Memory B cell (primary cell): ENCODE measurements around the gene MLLT3.
"Not testable (repeated sequence)": the region's sequence is repeated elsewhere in the genome, so short reads cannot be mapped to it uniquely, and the experiment has no call there.

Source experiments
- ATAC-seq: fragments of 150-1000 bp; cut with Tn5 transposase; 2 replicates; pipeline ENCODE4 v1.10.0; 2021; ENCODE audit warnings: low read depth, mild to moderate bottlenecking, moderate library complexity
- DNase-seq, 2 donors: peaks; one replicate each; pipeline ENCODE4 v3.0.0; 2022; ENCODE audit warnings: low spot score in 2 of 2
- H3K27ac Mint-ChIP-seq: one replicate; pipeline ENCODE4 v1.8.0; 2022; ENCODE audit warnings: mild to moderate bottlenecking, moderate library complexity, mixed read lengths
- H3K27me3 Mint-ChIP-seq: one replicate; pipeline ENCODE4 v1.8.0; 2022; ENCODE audit warnings: mixed read lengths
- H3K36me3 Mint-ChIP-seq: one replicate; pipeline ENCODE4 v1.8.0; 2022; ENCODE audit warnings: mild to moderate bottlenecking, mixed read lengths
- H3K4me1 Mint-ChIP-seq: one replicate; pipeline ENCODE4 v1.8.0; 2022; ENCODE audit warnings: mixed read lengths
- H3K4me3 Mint-ChIP-seq: one replicate; pipeline ENCODE4 v1.8.0; 2022; ENCODE audit warnings: mild to moderate bottlenecking, moderate library complexity, mixed read lengths
- H3K9me3 Mint-ChIP-seq: one replicate; pipeline ENCODE4 v1.8.0; 2022; ENCODE audit warnings: mixed read lengths

The MLLT3 gene

DNA sequence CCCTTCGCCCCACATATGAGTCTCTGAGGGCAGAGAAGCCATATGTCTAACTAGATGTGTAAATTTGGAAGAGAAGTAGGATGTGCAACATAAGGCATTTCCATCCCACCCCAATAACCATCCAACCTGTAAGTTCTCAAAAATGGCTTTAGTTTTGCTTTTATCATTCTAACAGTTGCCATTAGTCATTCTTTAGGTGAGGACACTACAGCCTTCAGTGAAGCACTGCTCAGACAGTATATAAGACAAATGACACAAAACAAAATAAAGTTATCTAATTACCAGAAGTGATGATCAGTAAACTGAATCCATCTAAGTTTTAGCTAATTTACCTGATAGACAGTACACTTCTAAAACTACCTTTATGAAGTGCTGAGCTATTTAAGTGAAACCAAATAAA is 23.9 kb downstream of the MLLT3 start:
- H3K36me3 Mint-ChIP-seq = no peaks in the 10 kb centered on the region
- H3K27me3 Mint-ChIP-seq = peaks cover 9% of the 10 kb centered on the region
- no peak overlapping the region for H3K4me3 Mint-ChIP-seq
- DNase-seq (no peak), ATAC-seq (no peak)
- H3K4me1 Mint-ChIP-seq = peaks cover 5% of the 10 kb centered on the region
- no peak overlapping the region for H3K27ac Mint-ChIP-seq
- no peaks in the 10 kb centered on the region for H3K9me3 Mint-ChIP-seq

DNA sequence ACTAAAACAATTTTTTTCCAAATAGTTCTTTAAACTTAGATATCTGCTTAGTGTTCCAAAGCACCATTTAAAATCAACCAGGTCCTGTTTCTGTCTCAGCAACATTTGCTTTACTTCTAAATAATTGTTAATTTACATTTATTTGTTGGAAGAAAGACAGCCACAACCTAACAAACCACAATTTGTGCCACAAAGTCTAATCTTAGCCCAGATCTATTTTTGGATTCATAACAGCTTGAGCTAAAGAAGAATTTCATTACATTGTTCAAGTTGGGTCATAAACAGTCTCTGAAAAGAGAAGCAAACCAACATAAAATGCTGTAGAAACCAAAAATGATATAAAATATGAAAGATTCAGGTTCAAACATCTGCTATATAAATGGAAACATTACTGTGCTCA is 24.4 kb downstream of the MLLT3 start:
- no peak overlapping the region for H3K27ac Mint-ChIP-seq
- DNase-seq = no peak
- peaks cover 5% of the 10 kb centered on the region for H3K4me1 Mint-ChIP-seq
- H3K27me3 Mint-ChIP-seq = peaks cover 9% of the 10 kb centered on the region
- H3K4me3 Mint-ChIP-seq = no peak overlapping the region
- no peaks in the 10 kb centered on the region for H3K9me3 Mint-ChIP-seq
- H3K36me3 Mint-ChIP-seq = no peaks in the 10 kb centered on the region
- ATAC-seq = no peak

DNA sequence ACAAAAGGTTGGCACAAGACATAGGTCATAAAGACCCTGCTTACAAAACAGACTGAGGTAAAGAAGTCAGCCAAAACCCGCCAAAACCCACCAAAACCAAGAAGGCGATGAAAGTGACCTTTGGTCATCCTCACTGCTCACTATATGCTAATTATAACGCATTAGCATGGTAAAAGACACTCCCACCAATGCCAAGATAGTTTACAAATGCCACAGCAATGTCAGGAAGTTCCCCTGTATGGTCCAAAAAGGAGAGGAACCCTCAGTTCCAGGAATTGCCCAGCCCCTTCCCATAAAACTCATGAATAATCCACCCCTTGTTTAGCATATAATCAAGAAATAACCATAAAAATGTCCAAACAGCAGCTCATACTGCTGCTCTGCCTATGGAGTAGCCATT is 27.7 kb downstream of the MLLT3 start:
- H3K27me3 Mint-ChIP-seq = peaks cover 7% of the 10 kb centered on the region
- no peaks in the 10 kb centered on the region for H3K9me3 Mint-ChIP-seq
- no peak for ATAC-seq

DNA sequence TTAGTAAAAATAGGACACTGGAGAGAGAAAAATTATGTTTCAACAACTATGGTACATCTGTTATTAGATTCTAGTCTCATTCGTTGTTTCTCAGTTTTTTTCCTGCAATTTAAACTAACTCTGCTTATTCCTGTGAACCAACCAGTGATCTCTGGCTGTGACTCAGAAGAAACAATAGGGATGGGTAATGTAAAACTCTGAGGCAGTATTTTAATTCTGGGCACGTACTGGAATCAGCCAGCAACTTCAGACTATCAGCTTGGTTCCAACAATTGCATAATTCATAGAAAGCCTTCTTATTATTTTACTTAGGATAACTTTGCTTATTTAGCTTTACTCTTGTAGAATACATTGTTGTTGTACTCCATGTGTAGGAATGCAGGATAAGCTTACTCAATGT is 28.8 kb downstream of the MLLT3 start:
- H3K9me3 Mint-ChIP-seq = no peaks in the 10 kb centered on the region
- no peak overlapping the region for H3K27ac Mint-ChIP-seq
- peaks cover 7% of the 10 kb centered on the region for H3K27me3 Mint-ChIP-seq
- DNase-seq (no peak), ATAC-seq (no peak)
- no peaks in the 10 kb centered on the region for H3K4me1 Mint-ChIP-seq
- no peak overlapping the region for H3K4me3 Mint-ChIP-seq
- no peaks in the 10 kb centered on the region for H3K36me3 Mint-ChIP-seq

More for the DNA sequence above, 27.7 kb downstream of the MLLT3 start:
- Mint-ChIP-seq H3K27ac (no peak overlapping the region), H3K36me3 (no peaks in the 10 kb centered on the region), H3K4me3 (no peak overlapping the region), H3K4me1 (no peaks in the 10 kb centered on the region)
- no peak for DNase-seq

DNA sequence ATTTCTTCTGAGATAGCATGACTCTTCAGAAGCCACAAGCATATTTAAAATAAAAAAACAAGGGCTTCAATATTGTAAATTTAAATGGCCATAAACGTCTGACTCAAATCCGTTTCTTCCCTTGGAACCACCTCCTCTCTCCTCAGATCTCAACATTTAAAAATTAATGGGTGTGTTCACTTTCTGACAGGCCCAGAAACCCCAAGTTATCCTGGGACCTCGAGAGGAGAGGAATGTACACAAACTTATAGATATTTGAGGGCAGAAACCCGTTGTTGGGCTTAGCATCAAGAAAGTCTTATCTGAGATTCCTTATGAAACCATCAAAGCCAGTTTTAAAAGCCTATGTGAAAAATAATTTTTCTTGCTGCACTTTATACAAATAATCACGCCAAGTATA is 29.2 kb downstream of the MLLT3 start:
- Mint-ChIP-seq H3K27ac (no peak overlapping the region), H3K27me3 (peaks cover 7% of the 10 kb centered on the region), H3K4me1 (no peaks in the 10 kb centered on the region), H3K36me3 (no peaks in the 10 kb centered on the region), H3K9me3 (no peaks in the 10 kb centered on the region), H3K4me3 (no peak overlapping the region)
- no peak for DNase-seq
- ATAC-seq = no peak

DNA sequence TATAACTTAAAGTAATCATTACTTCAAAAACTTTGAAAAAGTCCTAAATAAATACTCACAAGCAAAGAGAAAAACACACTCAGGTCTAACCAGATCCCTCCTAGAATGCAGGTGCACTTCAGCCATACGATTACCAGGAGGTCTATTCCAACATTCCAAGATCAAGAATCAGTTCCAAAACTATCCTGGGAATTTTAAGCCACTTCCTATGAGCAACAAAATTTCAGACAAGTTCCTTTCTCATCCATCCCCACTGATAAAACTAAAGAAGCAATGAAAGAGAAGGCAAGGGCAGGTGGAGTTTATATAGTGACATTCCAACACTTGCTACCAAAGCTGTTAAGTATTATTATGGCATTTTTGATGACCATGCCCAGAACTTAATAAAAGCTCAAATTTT is 29.6 kb downstream of the MLLT3 start:
- H3K27ac Mint-ChIP-seq = no peak overlapping the region
- no peak for ATAC-seq
- no peaks in the 10 kb centered on the region for H3K36me3 Mint-ChIP-seq
- DNase-seq = no peak
- no peak overlapping the region for H3K4me3 Mint-ChIP-seq
- no peaks in the 10 kb centered on the region for H3K4me1 Mint-ChIP-seq
- H3K9me3 Mint-ChIP-seq = no peaks in the 10 kb centered on the region
- H3K27me3 Mint-ChIP-seq = peaks cover 7% of the 10 kb centered on the region

DNA sequence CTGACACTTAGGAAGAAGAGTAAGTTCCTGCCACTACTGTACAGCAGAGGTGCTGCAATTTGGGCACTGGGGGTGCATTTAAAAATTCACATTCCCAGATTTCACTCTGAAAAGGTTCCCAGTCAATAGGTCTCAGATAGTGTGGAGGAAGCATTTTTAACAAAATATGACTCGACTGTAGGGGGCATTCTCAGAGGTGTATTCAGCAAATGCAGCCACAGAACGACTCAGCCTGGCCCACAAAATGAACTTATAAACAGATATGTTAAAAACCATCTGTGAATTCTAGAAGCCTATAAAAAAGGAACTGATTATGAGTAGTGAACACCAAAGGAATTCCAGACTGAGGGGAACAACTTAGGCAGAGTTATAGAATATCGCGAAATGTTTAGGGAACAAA is 31.1 kb downstream of the MLLT3 start:
- no peaks in the 10 kb centered on the region for H3K4me1 Mint-ChIP-seq
- H3K27ac Mint-ChIP-seq = no peak overlapping the region
- no peak for DNase-seq
- ATAC-seq = no peak
- no peak overlapping the region for H3K4me3 Mint-ChIP-seq
- peaks cover 7% of the 10 kb centered on the region for H3K27me3 Mint-ChIP-seq
- H3K36me3 Mint-ChIP-seq = no peaks in the 10 kb centered on the region
- H3K9me3 Mint-ChIP-seq = no peaks in the 10 kb centered on the region

DNA sequence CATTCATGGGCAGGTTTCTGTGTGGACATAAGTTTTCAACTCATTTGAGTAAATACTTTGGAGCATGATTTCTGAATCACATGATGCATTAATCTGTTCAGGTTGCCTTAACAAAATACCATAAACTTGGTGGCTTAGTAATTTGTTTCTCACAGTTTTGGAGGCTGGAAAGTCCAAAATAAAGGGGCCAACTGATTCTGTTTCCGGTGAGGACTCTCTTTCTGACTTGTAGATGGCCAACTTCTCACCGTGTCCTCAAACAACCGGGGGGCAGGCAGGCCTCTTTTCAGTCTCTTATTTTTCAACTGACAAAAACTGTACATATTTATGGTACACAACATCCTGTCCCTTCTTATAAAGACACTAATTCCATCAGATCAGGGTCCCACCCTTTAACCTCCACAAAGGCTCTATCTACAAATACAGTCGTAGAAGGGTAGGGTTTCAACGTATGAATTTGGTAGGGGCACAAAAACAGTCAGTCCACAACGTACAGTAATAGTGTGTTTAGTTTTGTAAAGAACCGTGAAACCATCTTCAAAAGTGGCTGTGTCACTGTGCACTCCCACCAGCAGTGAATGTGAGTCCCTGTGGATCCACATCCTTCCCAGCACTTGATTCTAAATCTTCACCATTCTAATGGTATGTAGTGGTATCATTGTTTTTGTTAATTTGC is 37.2 kb downstream of the MLLT3 start:
- H3K36me3 Mint-ChIP-seq = peaks cover 3% of the 10 kb centered on the region
- H3K4me3 Mint-ChIP-seq = no peak overlapping the region
- H3K4me1 Mint-ChIP-seq = no peaks in the 10 kb centered on the region
- ATAC-seq (no peak), DNase-seq (no peak)
- H3K27me3 Mint-ChIP-seq = peaks cover 2% of the 10 kb centered on the region
- H3K9me3 Mint-ChIP-seq = no peaks in the 10 kb centered on the region
- H3K27ac Mint-ChIP-seq = no peak overlapping the region

DNA sequence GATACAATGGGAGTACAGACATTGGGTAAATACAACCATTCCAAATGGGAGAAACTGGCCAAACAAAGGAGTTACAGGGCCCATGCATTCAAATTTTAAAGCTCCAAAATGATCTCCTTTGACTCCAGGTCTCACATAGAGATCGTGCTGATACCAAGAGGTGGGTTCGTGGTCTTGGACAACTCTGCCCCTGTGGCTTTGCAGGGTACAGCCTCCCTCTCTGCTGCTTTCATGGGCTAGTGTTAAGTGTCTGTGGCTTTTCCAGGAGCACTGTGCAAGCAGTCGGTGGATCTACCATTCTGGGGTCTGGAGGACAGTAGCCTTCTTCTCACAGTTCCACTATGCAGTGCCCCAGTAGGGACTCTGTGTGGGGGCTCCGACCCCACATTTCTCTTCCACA is 39.2 kb downstream of the MLLT3 start:
- not testable (repeated sequence) for H3K9me3 Mint-ChIP-seq, H3K27ac Mint-ChIP-seq, H3K27me3 Mint-ChIP-seq, H3K36me3 Mint-ChIP-seq, DNase-seq, ATAC-seq, H3K4me1 Mint-ChIP-seq, H3K4me3 Mint-ChIP-seq

DNA sequence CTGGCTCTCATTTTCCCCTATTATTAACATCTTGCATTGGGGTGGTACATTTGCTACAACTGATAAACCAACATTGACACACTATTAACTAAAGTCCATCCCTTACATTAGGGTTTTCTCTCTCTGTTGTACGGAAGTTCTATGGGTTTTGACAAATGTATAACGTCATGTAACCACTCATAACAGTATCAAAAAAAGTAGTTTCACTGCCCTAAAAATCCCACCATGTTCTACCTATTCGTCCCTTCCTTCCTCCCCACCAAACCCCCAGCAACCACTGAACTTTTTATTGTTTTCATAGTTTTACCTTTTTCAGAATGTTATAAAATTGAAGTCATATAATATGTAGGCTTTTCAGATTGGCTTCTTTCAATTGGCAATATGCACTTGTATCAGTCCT is 40.1 kb downstream of the MLLT3 start:
- Mint-ChIP-seq H3K27me3 (peaks cover 2% of the 10 kb centered on the region), H3K27ac (no peak overlapping the region), H3K4me1 (no peaks in the 10 kb centered on the region), H3K36me3 (peaks cover 3% of the 10 kb centered on the region), H3K9me3 (no peaks in the 10 kb centered on the region), H3K4me3 (no peak overlapping the region)
- DNase-seq = no peak
- no peak for ATAC-seq

DNA sequence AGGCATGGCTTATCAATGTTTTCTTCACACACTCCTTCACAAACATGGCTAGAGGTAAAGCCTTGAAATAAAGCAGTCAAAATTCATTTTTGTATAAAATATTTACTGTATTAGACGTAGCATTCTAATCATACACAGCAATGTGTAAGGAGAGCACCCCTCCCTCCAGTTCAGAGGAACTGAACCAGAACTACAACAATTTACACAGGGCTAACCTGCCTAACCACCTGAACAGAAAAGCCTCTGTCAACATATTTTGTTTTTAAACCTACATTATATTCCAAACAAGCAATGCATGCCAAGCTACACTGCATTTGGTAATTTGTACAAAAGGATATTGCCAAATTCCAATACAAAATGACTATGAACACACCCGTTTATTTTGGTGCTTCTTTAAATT is 41.6 kb downstream of the MLLT3 start:
- H3K4me1 Mint-ChIP-seq = no peaks in the 10 kb centered on the region
- DNase-seq = no peak
- no peak for ATAC-seq
- H3K9me3 Mint-ChIP-seq = no peaks in the 10 kb centered on the region
- H3K27me3 Mint-ChIP-seq = peaks cover 2% of the 10 kb centered on the region
- H3K4me3 Mint-ChIP-seq = no peak overlapping the region
- H3K27ac Mint-ChIP-seq = no peak overlapping the region
- H3K36me3 Mint-ChIP-seq = peaks cover 3% of the 10 kb centered on the region

DNA sequence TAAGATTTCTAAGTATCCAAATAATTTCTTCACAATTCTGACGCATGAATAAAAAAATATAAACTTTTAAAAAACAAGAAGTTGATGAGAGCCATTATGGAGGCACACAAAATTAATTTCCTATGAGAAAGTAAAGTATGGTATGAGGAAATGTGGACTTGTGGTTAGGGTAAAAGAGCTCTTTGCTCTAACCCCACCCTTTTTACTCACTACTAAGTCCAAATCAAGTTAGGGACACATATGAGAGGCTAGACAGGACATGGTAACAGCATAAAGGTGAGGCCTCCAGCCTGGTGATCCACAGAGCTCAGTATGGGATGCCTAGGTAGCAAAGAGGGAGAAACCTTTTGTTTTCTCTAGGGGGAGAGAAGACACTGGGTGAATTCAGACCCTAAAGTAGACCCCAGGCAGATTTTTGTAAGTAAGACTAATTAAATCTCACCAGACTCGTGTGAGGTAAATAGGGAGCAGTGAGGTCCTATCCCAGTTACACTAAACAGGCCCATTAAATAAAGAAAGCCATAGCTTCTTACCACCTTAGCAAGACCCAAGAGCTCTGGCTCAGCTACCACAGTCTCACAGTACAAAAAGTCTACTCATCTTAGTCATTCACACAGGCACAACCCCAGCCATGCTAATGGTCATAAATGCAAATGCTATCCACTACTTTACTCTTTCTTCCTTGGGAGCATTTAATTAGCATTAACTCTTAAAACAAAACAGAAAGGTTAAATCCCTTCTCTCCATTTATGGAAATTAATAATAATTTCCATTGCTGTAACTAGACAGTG is 42.6 kb downstream of the MLLT3 start:
- peaks cover 2% of the 10 kb centered on the region for H3K27me3 Mint-ChIP-seq
- H3K27ac Mint-ChIP-seq = no peak overlapping the region
- H3K4me1 Mint-ChIP-seq = no peaks in the 10 kb centered on the region
- H3K9me3 Mint-ChIP-seq = peaks cover 3% of the 10 kb centered on the region
- peaks cover 3% of the 10 kb centered on the region for H3K36me3 Mint-ChIP-seq
- ATAC-seq (no peak), DNase-seq (no peak)
- no peak overlapping the region for H3K4me3 Mint-ChIP-seq

DNA sequence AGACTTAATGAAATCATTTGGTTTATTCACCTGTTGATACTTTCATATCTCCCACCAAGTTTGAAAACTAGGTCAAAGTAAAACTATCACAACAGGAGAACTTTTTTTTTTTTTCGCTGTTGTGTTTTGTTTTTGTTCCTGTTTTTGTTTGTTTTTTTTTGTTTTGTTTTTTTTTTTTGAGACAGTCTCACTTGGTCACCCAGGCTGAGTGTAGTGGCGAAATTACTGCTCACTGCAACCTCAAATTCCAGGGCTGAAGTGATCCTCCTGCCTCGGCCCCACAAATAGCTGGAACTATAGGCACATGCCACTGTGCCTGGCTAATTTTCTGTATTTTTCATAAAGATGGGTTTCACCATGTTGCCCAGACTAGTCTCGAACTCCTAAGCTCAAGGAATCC is 49.3 kb downstream of the MLLT3 start:
- DNase-seq (no peak), ATAC-seq (no peak)
- Mint-ChIP-seq H3K4me3 (no peak overlapping the region), H3K9me3 (peaks cover 3% of the 10 kb centered on the region), H3K4me1 (no peaks in the 10 kb centered on the region), H3K27ac (no peak overlapping the region), H3K36me3 (no peaks in the 10 kb centered on the region), H3K27me3 (peaks cover 2% of the 10 kb centered on the region)

DNA sequence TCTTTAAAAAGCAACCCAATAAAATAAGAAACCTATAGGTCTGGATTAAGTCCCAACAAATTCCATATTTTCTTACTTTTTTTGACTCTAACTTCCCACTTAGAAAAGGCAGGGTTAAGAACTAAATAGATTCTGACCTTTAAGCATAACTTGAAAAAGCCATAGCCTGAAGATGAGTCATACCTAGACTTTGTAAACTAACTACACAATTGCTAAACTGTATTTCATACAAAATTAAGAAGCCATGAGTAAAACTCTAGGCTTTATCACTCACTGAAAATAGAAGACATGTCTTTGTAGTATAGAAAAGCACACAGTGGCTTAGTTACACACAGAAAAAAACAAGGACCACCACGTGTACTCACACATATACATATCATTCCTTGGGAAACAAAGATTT is 51.5 kb downstream of the MLLT3 start:
- Mint-ChIP-seq H3K27me3 (peaks cover 2% of the 10 kb centered on the region), H3K4me1 (no peaks in the 10 kb centered on the region), H3K27ac (no peak overlapping the region), H3K9me3 (peaks cover 3% of the 10 kb centered on the region), H3K36me3 (no peaks in the 10 kb centered on the region), H3K4me3 (no peak overlapping the region)
- DNase-seq = no peak
- ATAC-seq = no peak

DNA sequence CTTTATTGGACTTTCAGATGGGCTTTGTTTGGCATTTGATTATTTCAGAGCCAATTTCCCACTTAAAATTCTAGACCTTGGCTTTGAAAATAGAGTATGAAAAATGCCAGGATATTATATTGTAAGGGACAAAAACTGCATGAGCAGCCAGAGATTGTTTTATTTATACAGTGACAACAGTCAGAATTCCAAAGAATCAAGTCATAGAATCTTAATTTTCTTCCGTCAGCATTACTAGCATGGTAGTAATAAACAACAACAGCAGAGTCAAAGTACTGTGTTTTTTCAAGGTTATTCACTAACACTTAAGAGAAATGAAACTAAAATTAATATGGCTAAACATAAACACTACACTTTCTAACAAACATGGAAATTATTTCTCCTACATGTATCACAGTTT is 52.2 kb downstream of the MLLT3 start:
- Mint-ChIP-seq H3K27me3 (peaks cover 2% of the 10 kb centered on the region), H3K9me3 (peaks cover 2% of the 10 kb centered on the region), H3K36me3 (no peaks in the 10 kb centered on the region), H3K4me3 (no peak overlapping the region), H3K27ac (no peak overlapping the region), H3K4me1 (no peaks in the 10 kb centered on the region)
- no peak for DNase-seq
- no peak for ATAC-seq
